GM18507 (cell line): ENCODE data around the gene GRIK4.
"Not testable (repeated sequence)": the region's sequence is repeated elsewhere in the genome, so short reads cannot be mapped to it uniquely, and the experiment has no call there.

Source experiments
- DNase-seq: peaks from one replicate; pipeline ENCODE4 v3.0.0; 2011; ENCODE audit warnings: low read depth; ENCODE audit not compliant: insufficient read length; ENCODE audit errors: extremely low spot score
- FAIRE-seq: peaks from 2 replicates; lab custom pipeline; 2011; peaks lifted over from hg19 to GRCh38; lab: Jason Lieb, UNC

Gene GRIK4

DNA sequence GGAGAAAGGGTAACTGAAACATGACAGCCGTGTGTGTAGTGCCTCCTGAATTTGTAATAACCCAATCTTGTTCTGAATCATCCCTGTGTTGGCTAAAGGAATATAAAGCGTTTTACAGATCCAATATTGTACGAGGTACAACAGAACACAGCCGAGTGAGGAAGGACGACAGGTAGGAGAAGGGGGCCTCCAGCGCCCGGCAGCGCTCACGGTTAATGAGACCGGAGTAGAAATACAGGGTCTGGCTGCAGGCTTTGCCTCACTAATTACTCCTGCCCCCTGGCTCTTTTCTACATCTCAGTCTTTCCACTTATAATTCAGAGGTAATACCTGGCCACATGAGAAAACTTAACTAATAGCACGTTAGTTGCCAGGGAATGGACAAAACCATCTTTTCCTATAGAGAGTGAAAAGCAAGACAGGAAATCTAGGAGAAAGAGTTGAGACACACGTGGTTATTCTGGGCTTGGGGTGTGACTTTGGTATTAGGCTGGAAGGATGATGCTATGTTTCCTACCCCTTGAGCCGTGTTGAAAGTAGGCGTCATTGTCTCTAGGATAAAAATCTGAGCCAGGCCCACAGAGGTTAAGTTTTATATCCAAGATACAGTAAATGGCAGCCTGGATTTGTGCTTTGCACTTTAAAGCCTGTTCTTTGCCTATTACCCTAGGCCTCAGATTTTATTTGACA is 54.1 kb downstream of the GRIK4 start:
- no peak for DNase-seq
- FAIRE-seq, result peak; percentile 56

DNA sequence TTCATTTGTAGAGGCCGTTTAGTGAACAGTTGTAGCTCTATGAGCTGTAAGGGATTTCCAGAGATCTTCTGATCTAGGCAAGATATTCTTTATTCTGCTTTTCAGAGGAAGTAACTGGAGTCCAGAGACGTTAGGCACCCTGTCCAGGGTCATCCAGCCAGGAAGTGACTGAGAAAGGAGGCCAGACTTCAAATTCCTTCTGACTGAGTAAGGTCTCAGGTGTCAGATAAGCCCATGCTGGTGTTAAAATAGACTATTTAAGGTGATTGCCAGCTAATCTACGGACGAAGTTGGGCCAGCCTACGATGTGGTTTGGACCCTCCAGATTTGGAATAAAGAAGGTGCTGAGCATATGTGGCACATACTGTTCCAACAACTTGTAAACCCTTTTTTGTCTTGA is 54.6 kb downstream of the GRIK4 start:
- no peak for FAIRE-seq
- DNase-seq, result no peak

DNA sequence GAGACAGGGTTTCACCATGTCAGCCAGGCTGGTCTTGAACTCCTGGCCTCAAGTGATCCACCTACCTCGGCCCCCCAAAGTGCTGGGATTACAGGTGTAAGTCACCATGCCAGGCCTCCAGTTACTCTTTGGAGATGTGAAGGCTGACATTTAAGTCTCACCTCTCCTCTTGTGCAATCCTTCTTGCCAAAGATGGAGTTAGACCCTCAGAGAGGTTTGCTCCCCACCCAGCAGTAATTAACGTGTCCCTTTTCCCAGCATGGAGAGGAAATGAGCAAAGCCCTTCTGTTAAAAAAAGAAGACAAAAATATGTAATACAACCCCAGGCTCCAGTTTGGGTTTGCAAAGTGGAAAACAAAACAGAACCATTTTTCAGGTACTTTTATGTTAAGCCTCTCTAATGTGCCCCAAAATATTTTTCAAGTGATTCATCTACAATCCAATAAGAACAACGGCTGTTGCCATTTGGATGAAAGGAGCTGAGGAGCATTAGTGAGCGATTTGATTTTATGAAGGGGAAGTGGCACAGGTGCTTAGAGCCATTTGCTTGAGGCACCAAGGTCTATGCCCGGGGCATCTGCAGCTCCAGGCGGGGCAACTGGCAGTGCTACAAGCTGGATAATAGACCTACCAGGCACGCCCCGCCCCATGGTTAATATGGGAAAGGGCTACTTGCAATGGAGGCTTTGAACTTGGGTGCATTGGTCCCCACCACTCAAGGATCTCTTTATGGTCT is 57.2 kb downstream of the GRIK4 start:
- FAIRE-seq (no peak), DNase-seq (no peak)

DNA sequence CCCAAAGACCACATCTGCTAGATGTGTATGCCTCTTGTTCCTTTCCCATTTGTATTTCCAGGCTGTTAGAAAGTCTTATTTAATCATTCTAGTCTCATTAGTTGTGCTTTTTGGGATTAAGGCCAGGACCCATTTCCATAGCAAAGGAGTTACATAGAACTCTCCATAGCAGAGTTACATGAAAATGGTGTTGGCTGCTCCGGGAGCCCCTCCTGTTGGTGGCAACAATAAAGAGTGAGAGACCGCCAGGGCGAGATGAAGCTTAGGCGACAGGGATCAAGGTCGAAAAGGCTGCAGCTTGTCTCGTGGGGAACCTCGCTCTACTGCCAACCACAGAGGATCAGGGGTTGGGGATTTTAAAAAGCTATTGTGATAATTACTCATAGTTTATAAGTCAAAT is 58.3 kb downstream of the GRIK4 start:
- FAIRE-seq (no peak), DNase-seq (no peak)

DNA sequence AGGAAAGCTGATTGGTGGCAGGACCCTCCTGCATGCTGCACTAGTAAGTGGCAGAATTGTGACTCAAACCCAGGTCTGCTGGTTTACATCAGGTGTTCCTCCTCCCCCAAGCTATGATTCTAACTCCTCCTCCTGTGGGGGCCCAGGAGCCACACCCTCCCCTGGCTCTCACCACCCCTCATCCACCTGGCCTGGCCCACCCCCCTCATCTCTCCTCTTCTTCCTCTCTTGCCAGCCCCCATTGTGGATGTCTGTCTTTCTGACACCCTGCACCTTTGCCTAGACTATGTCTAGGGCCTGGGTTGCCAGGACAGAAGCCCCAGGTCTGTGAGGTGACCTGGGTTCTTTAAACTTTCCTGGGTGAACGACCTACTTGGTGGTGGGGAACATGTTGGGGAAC is 59.9 kb downstream of the GRIK4 start:
- no peak for FAIRE-seq

DNA sequence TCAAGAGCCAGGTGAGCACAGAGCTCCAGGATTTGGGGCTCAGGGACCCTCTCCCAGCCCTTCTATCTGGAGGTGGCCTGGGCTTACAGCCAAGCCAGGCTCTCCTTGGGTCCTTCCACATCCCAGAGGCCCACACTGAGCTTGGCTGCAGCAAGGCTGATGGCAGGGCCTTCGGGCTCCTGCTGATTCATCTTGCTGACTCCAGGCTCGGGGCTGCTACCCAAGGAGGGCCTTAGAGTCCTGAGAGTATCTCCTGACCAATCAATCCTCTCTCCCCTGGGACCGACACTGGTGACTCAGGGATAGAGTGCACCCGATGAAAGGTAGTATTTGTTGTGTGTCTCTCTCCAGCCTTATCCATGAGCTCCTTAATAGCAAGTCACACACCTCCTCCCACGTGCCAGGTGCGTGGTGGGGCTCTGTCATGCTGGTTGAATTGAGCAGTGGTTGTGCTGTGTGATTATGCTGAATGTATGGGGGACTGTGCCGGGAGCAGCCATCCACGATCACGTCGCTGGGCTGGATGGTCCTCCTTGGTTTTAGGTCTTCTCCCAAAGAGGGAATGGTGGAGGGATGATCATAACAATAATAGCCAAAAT is 62.3 kb downstream of the GRIK4 start:
- FAIRE-seq, result no peak
- DNase-seq, result no peak

More for the DNA sequence above, 59.9 kb downstream of the GRIK4 start:
- DNase-seq, result no peak

DNA sequence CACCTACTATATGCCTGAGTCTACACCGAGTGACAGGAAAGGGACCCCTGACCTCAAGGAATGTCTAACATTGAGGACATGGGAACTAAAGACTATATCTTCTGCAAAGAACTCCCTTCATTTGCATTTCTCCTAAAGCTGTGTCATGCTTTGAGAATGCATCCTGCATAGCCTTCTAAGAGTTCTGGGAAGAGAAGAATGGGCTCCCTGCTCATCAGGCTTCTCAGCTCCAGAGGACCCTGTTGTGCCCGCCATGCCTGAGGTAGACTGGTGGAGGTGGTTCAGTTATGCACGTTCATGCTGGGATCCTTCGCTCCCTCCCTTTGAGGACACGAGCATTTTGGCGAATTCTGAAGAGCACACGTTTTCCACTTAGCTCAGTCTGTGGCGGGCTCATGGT is 63.3 kb downstream of the GRIK4 start:
- DNase-seq (no peak), FAIRE-seq (no peak)

DNA sequence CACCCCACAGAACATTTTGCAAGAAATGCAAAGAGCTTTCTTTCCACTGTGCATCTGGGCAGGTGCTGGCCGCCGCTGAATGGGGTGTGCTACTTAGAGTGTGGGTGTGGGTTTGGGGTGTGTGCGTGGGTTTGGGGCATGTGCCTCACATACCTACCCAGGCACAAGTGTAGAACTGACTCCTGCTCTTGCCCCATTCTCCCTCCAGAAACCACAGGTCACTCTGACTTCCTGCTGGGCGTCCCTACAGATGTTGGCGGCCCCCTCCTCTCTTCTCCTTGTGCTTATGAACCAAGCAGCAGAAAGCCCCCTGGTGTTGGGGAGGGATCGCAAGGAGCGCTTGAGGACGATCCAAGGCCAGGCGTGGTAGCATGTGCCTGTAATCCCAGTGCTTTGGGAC is 63.9 kb downstream of the GRIK4 start:
- FAIRE-seq, result no peak
- DNase-seq, result no peak

DNA sequence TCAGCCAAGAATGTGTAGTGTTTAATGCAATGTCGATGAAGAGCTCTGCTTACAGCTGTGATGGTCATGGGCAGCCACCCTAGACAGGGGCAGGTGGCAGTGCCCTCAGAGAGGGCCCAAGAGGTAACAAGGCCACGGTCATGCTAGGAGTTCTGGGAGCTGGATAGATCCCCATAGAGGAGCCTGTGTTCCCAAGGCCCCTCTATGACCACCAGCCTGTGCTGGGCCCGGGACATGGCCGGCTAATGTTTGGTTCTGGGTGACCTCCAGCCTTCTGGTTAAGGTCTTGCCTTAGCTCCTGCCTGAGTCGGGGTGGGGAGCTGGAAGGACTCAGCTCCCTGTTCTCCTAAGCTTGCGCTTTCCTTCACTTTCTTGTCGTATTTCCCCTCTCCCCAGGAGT is 65.1 kb downstream of the GRIK4 start:
- FAIRE-seq (no peak), DNase-seq (no peak)

DNA sequence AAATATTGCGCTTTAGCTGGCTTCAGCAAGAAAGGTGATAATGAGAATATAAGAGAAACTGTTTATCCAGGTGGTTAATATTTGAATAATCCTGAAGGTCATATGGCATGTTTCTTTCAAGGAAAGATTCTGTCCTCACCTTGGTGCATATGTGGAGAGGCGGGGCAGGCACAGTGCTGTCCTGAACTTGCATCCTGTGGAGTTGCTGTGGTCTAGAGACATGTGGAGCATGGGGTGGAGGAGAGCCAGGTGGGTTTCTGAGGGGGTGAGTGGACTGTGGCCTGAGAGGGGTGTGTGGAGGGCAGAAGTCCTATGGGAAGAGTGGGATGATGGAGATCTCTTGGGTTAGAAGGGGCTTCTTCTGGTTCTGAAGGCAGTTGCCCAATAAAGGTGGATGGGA is 65.5 kb downstream of the GRIK4 start:
- no peak for FAIRE-seq
- no peak for DNase-seq

DNA sequence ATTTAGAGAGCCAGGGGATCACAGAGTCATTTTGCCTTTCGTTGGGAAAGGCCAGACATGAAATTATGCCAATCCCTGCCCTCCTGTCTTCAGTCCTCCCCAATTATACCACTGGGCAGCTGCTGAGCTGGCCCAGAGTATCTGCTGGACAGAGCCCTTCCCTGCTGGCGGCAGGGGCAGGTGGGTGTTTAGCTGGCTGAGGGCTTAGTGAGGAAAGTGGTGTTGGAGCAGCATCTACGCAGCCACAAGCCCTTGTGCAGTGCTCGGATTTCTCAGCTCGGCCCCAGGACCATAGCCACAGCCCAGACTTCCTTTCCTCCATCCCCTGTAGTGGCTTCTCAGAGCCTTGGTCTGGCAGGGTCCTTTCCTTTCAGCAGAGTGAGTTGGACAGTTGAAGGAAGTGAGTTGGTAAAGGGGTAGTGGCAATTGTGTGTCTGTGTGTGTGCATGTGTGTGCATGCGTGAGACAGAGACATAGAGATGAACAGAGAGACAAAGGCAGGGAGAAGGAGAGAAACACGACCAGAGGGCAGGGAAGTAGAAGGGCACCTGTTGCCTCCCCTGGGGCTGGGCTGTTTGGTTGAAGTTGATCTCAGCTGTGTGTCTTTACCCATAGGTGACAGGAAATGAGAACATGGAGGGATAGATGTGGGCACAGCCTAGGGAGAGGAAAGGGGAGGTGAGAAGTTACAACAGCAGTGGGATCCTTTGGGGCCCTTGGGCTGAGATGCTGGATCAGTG is 66.2 kb downstream of the GRIK4 start:
- FAIRE-seq (no peak), DNase-seq (no peak)

DNA sequence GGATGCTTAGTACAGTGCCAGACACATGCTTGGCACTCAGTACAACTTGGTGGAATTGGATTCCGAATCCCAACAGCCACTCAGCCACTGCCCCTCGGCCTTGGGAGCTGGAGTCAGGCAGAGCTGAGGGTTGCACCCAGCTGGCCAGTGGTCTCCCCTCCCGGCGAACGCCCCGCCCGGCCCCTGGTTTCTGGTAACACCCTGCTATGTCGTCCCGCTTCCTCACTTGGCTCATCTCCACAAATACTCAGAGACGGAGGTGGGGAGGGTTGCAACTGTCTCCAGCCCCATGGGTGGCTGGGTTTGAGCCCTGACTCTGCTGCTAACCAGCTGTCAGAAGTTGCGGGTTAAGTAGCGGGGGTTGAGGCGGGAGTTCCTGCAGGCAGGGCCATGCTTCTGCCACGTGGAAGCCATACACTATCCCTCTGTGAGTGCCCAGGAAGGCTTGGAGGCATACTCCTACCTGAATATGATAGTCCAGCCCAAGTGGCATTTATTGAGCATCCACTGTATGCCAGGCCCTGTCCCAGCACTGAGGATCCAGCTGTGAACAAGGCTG is 67.1 kb downstream of the GRIK4 start:
- DNase-seq (no peak), FAIRE-seq (no peak)

DNA sequence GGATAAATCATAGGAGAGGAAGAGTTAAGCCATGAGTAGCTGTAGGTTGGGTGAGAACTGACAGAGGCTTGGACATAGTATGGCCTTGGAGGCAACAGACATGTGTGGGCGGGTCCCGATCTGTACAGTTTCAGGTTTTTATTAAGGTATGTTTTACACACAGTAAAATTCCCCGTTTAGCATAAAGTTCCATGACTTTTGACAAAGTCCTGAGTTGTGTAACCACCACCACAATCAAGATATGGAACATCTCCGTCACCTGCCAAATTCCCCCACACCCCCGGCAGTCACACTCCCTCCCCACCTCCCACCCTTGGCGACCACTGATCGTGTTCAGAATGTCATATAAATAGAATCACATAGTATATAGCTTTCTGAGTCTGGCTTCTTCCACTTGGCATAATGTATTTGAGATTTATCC is 68.1 kb downstream of the GRIK4 start:
- DNase-seq, result no peak
- peak; percentile 80 for FAIRE-seq

DNA sequence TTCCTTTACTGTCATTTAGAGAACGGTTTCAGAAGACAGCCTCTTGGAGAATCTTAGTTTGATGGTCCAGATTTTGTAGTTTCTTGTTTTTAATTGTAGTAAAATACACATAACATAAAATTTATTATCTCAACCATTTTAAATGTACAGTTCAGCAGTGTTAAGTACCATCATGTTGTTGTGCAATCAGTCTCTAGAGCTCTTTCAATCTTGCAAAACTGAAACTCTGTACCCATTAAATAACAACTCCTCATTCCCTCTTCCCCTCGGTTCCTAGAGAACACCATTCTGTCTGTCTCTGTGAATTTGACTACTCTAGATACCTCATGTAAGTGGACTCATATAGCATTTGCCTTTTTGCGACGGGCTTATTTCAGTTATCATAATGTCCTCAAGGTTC is 69.8 kb downstream of the GRIK4 start:
- no peak for DNase-seq
- FAIRE-seq, result peak; percentile 38

DNA sequence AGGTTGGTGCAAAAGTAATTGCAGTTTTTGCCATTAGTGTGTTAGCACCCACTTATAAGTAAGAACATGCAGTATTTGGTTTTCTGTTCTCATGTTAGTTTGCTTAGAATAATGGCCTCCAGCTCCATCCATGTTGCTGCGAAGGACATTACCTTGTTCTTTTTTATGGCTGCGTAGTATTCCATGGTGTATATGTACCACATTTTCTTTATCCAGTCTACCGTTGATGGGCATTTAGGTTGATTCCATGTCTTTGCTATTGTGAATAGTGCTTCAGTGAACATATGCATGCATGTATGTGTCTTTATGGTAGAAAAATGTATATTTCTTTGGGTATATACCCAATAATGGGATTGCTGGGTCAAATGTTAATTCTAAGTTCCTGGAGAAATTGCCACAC is 71.0 kb downstream of the GRIK4 start:
- FAIRE-seq, DNase-seq: not testable (repeated sequence)

DNA sequence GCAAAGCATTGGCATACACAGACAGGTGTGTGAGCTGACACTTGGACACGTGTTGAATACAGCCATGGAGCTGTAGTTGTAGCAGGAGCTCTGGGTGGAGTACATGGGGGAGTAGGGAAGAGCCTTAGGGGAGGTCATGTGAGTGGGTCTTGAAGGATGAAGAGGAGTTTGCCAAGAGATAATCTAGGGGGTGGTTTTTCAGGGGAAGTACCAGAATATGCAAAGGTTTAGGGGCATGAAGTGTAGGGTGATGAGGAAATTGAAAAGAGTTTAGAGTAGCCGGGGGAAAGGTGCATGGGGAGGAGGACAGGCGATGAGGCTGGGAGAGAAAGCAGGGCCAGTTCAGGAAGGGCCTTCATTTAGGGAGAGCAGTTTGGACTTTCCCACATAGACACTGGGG is 74.5 kb downstream of the GRIK4 start:
- DNase-seq, result no peak
- no peak for FAIRE-seq

DNA sequence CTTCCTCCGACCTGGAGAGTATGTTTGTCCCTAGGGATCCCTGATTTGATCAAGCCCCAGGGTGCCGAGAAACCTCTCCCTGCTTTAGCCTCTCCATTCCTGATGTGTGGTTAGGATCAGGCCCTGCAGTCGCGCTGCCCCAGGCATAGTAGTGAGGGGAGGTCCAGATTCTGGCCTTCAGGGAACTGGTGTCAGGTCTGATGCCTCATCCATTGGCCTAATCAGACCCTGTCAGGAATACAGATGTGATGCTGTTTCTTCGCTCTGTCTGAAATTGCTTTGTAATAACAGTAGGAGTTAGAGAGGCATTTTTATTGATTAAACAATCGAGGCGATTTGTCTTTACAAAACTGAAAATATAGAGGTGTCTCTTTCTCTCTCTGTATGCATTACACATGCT is 75.2 kb downstream of the GRIK4 start:
- DNase-seq, result no peak
- FAIRE-seq, result no peak

DNA sequence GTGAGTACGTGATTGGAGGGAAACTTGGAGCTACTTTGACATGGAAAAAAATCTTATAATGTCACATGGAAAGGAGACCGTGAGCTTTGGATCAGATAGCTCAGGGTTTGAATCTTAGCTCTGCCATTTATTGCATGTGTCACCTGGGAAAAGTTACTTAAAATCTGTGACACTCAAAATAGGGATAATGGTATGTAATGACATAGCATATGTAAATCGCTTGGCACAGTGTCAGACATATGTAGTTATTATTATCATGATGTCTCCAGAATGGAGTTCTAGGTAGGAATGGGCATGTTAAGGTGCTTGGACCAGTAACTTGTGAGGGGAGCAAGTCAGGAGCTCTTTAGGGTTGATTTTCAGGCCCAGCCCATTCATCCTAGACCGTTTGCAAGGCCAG is 75.8 kb downstream of the GRIK4 start:
- FAIRE-seq, result no peak
- DNase-seq, result no peak

DNA sequence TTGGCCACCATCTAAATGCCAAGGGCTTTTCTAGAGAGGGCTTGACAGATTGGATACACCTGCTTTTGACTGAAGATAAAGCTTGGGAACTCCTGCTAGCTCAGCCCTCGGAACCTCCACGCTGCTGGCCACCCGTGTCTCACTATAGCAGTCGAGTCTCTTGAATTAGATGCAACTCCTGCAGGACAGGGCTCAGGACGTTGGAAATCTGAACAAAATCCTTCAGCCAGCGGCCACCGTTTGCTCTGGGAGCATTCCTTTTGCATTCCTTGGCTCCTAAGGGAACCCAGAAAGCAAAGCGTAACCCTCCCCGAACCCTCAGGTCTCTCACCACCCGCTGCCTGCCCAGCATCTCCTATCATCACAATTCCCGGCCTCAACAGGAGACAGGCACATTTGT is 77.8 kb downstream of the GRIK4 start:
- FAIRE-seq, result no peak

DNA sequence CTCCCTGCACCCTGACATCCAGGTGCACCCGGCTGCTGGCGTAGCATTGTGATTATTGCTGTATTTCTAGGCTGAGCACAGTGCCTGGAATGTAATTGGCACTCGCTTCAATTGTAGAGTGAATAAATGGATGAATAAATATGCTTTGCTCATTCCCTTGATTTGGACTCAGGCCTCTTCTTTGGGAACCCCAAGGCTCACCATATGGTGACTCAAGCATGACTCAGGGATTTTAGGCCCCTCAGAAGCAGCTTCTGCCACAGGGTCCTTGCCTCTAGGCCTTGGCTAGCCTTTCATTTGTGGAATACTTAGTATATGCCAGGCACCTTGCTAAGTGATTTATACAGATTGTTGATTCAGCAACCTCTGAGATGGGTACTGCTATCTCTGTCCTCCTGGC is 78.9 kb downstream of the GRIK4 start:
- no peak for FAIRE-seq
- DNase-seq, result no peak

More for the DNA sequence above, 77.8 kb downstream of the GRIK4 start:
- DNase-seq, result no peak
